HCT116 (cell line): ENCODE measurements around the gene DIP2C. TPM values are rescaled to one million over a fixed set of nuclear protein-coding genes. Genes with fewer than 3 reads are reported as not detected.

Source experiments
- ATAC-seq: fragments of 200-7000 bp; cut with Tn5 transposase; 2 replicates; pipeline ENCODE4 v1.9.1; 2020; ENCODE audit warnings: mild to moderate bottlenecking, moderate library complexity
- BruUV-seq: library from RNA; stranded (reverse); fragments of 400-500 nt; replicated peaks from 2 replicates; lab custom pipeline; 2021; lab: Mats Ljungman, UMichigan
- CTCF ChIA-PET: fragments of 300-600 bp; sonication (Branson Sonifier 250); formaldehyde crosslinking; loops from one replicate; lab custom pipeline; 2021; ENCODE audit warnings: antibody characterized with exemption; lab: Charles Lee
- POLR2A ChIA-PET: fragments of 300-600, 350-600 bp; sonication (Branson Sonifier 250); formaldehyde crosslinking; loops from one replicate; lab custom pipeline; 2021; ENCODE audit warnings: antibody characterized with exemption; lab: Charles Lee
- RAD21 ChIA-PET, 2 experiments: fragments of 300-600 bp; sonication (Branson Sonifier 250); formaldehyde crosslinking; loops; one replicate each; lab custom pipeline; 2023; ENCODE audit warnings: low total read pairs in 2 of 2; ENCODE audit not compliant: uncharacterized antibody in 2 of 2, unreplicated experiment in 2 of 2, low non-redundant PET in 1 of 2; lab: Charles Lee
- DNase-seq: peaks from one replicate; pipeline ENCODE4 v3.0.0-alpha.2; 2010; ENCODE audit warnings: low read depth, low spot score
- H2AFZ ChIP-seq: fragments of 200-600 bp; shearing (Covaris generic), sonication (generic); 2 replicates; pipeline ENCODE4 v1.6.1; 2017; ENCODE audit warnings: low read depth, mixed run types, mixed read lengths, antibody characterized with exemption, low read length; ENCODE audit not compliant: poor library complexity, severe bottlenecking
- H3K27ac ChIP-seq: 2 replicates; pipeline ENCODE4 v1.5.1; 2012; ENCODE audit warnings: low read depth, low read length
- H3K27me3 ChIP-seq: fragments of 200-600 bp; sonication (generic); 2 replicates; pipeline ENCODE4 v1.6.1; 2016; ENCODE audit warnings: mixed run types, low read length, mixed read lengths; ENCODE audit not compliant: insufficient read depth
- H3K36me3 ChIP-seq, 2 experiments: fragments of 200-500 bp in 1 of 2; fragments of 200-600 bp in 1 of 2; sonication (Bioruptor generic) in 1 of 2; sonication (generic) in 1 of 2; 2 replicates each; pipeline versions ENCODE4 v1.5.1 to v1.6.1; 2014 to 2016; ENCODE audit warnings: low read length in 2 of 2, inconsistent platforms in 1 of 2, mixed read lengths in 1 of 2, mixed run types in 1 of 2; ENCODE audit not compliant: insufficient read depth in 2 of 2, control insufficient read depth in 1 of 2
- H3K4me1 ChIP-seq, 2 experiments: fragments of 200-600 bp in 1 of 2; sonication (generic) in 1 of 2; 2 replicates each; pipeline versions ENCODE4 v1.5.1 to v1.6.1; 2012 to 2017; ENCODE audit warnings: low read length in 2 of 2, inconsistent platforms in 1 of 2, mild to moderate bottlenecking in 1 of 2, mixed read lengths in 1 of 2, mixed run types in 1 of 2, moderate library complexity in 1 of 2; ENCODE audit not compliant: insufficient read depth in 2 of 2, control insufficient read depth in 1 of 2
- H3K4me2 ChIP-seq: fragments of 200-600 bp; sonication (generic); 2 replicates; pipeline ENCODE4 v1.6.1; 2017; ENCODE audit warnings: mixed run types, low read length, mixed read lengths
- H3K4me3 ChIP-seq, 2 experiments: fragments of 200-600 bp in 1 of 2; sonication (generic) in 1 of 2; replicated peaks in 1 of 2; 2 replicates each; pipeline ENCODE4 v1.5.1; 2011 to 2016; ENCODE audit warnings: low read length in 2 of 2, control low read depth in 1 of 2, low read depth in 1 of 2, mild to moderate bottlenecking in 1 of 2, mixed read lengths in 1 of 2, mixed run types in 1 of 2
- H3K79me2 ChIP-seq: fragments of 200-600 bp; sonication (generic); 2 replicates; pipeline ENCODE4 v1.6.1; 2017; ENCODE audit warnings: mild to moderate bottlenecking, mixed run types, low read length, moderate library complexity, mixed read lengths; ENCODE audit not compliant: insufficient read depth
- H3K9ac ChIP-seq: fragments of 200-600 bp; sonication (generic); 2 replicates; pipeline ENCODE4 v1.6.1; 2016; ENCODE audit warnings: low read length, mixed read lengths
- H3K9me2 ChIP-seq: fragments of 200-600 bp; sonication (generic), shearing (Covaris generic); 2 replicates; pipeline ENCODE4 v1.6.1; 2017; ENCODE audit warnings: mixed run types, mild to moderate bottlenecking, moderate library complexity; ENCODE audit not compliant: insufficient read depth
- H3K9me3 ChIP-seq, 2 experiments: fragments of 200-500 bp in 1 of 2; fragments of 200-600 bp in 1 of 2; sonication (Bioruptor generic) in 1 of 2; sonication (generic) in 1 of 2; 2 replicates each; pipeline ENCODE4 v1.6.1; 2014 to 2017; ENCODE audit warnings: low read length in 2 of 2, mixed read lengths in 2 of 2, inconsistent platforms in 1 of 2, low read depth in 1 of 2, mild to moderate bottlenecking in 1 of 2, mixed run types in 1 of 2, moderate library complexity in 1 of 2; ENCODE audit not compliant: control insufficient read depth in 1 of 2, insufficient read depth in 1 of 2
- H4K20me1 ChIP-seq: fragments of 200-600 bp; sonication (generic), shearing (Covaris generic); 2 replicates; pipeline ENCODE4 v1.6.1; 2017; ENCODE audit warnings: mixed run types, mild to moderate bottlenecking, moderate library complexity; ENCODE audit not compliant: insufficient read depth
- CBX3 ChIP-seq: IDR thresholded peaks from 2 replicates; pipeline ENCODE4 v1.6.1; 2012; ENCODE audit warnings: low read depth
- CEBPB ChIP-seq: IDR thresholded peaks from 2 replicates; pipeline ENCODE4 v1.6.1; 2012; ENCODE audit warnings: low read depth
- CTCF ChIP-seq, 3 experiments: fragments of 200-600 bp in 1 of 3; sonication (generic) in 1 of 3; IDR thresholded peaks in 2 of 3; conservative IDR thresholded peaks in 1 of 3; 2 replicates each; pipeline ENCODE4 v1.5.1; 2012 to 2017; ENCODE audit warnings: low read depth in 2 of 3, low read length in 2 of 3, antibody characterized with exemption in 1 of 3, borderline replicate concordance in 1 of 3, control low read depth in 1 of 3, mild to moderate bottlenecking in 1 of 3, mixed read lengths in 1 of 3, mixed run types in 1 of 3, moderate library complexity in 1 of 3; ENCODE audit not compliant: insufficient read depth in 1 of 3
- EGR1 ChIP-seq: IDR thresholded peaks from 2 replicates; pipeline ENCODE4 v1.6.1; 2012; ENCODE audit warnings: low read depth
- EZH2 ChIP-seq: fragments of 200-600 bp; sonication (generic); IDR thresholded peaks from 2 replicates; pipeline ENCODE4 v1.6.1; 2017; ENCODE audit warnings: antibody characterized with exemption, mixed run types
- EZH2phosphoT487 ChIP-seq: fragments of 200-600 bp; IDR thresholded peaks from 2 replicates; pipeline ENCODE4 v1.6.1; 2018; ENCODE audit warnings: antibody characterized with exemption, borderline replicate concordance
- FOSL1 ChIP-seq: IDR thresholded peaks from 2 replicates; pipeline ENCODE4 v1.6.1; 2012; ENCODE audit warnings: low read depth
- SP1 ChIP-seq: IDR thresholded peaks from 2 replicates; pipeline ENCODE4 v1.6.1; 2012; ENCODE audit warnings: low read depth
- SRF ChIP-seq: IDR thresholded peaks from 2 replicates; pipeline ENCODE4 v1.6.1; 2012; ENCODE audit warnings: low read depth
- TCF7L2 ChIP-seq: IDR thresholded peaks from 2 replicates; pipeline ENCODE4 v1.7.0; 2011; ENCODE audit warnings: borderline replicate concordance, inconsistent platforms; ENCODE audit not compliant: insufficient read depth, insufficient read length; ENCODE audit errors: extremely low read depth
- ZFX ChIP-seq: fragments of 450-650 bp; IDR thresholded peaks from 2 replicates; pipeline ENCODE4 v1.6.1; 2017
- intact Hi-C: fragments of 100-400 bp; cut with micrococcal nuclease; formaldehyde crosslinking; loops from 2 replicates; pipeline ENCODE4 v1.10.0; 2022
- total RNA-seq: library from RNA; stranded (reverse); gene quantifications from one replicate; pipeline ENCODE4 v1.2.1, GENCODE V29; 2021; ENCODE audit not compliant: unreplicated experiment
- TF ChIP-seq, protein P1 (sequence below): IDR thresholded peaks from 2 replicates; pipeline ENCODE4 v1.6.1; 2012; ENCODE audit warnings: low read depth
- TF ChIP-seq, protein P2 (sequence below): IDR thresholded peaks from 2 replicates; pipeline ENCODE4 v1.6.1; 2012

DIP2C gene
- total RNA-seq, 1 experiment from 2014 or later: 15.4 TPM

GRCh38 chr10:680745-681144, 8.7 kb downstream of the DIP2C start:
- no peaks in the 10 kb centered on the region for H3K27me3 ChIP-seq
- no peak overlapping the region for H3K9ac ChIP-seq
- DNase-seq: no peak
- TF ChIP-seq, protein P1, sequence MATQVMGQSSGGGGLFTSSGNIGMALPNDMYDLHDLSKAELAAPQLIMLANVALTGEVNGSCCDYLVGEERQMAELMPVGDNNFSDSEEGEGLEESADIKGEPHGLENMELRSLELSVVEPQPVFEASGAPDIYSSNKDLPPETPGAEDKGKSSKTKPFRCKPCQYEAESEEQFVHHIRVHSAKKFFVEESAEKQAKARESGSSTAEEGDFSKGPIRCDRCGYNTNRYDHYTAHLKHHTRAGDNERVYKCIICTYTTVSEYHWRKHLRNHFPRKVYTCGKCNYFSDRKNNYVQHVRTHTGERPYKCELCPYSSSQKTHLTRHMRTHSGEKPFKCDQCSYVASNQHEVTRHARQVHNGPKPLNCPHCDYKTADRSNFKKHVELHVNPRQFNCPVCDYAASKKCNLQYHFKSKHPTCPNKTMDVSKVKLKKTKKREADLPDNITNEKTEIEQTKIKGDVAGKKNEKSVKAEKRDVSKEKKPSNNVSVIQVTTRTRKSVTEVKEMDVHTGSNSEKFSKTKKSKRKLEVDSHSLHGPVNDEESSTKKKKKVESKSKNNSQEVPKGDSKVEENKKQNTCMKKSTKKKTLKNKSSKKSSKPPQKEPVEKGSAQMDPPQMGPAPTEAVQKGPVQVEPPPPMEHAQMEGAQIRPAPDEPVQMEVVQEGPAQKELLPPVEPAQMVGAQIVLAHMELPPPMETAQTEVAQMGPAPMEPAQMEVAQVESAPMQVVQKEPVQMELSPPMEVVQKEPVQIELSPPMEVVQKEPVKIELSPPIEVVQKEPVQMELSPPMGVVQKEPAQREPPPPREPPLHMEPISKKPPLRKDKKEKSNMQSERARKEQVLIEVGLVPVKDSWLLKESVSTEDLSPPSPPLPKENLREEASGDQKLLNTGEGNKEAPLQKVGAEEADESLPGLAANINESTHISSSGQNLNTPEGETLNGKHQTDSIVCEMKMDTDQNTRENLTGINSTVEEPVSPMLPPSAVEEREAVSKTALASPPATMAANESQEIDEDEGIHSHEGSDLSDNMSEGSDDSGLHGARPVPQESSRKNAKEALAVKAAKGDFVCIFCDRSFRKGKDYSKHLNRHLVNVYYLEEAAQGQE: no peak
- TF ChIP-seq CTCF (IDR thresholded peaks at IDR 0.05 in 2 of 3, conservative IDR thresholded peaks at IDR 0.05 in 1 of 3; ENCODE audit: borderline replicate concordance in 1 of 3, insufficient read depth in 1 of 3, low read depth in 2 of 3, low read length in 2 of 3): no peak
- no peak for TF ChIP-seq EGR1
- no peak for TF ChIP-seq TCF7L2
- TF ChIP-seq CBX3: no peak
- no peak for TF ChIP-seq CEBPB
- no peak for TF ChIP-seq SP1
- no peak for TF ChIP-seq ZFX
- no peak for TF ChIP-seq EZH2phosphoT487
- no peak for TF ChIP-seq SRF
- TF ChIP-seq EZH2: no peak
- TF ChIP-seq, protein P2, sequence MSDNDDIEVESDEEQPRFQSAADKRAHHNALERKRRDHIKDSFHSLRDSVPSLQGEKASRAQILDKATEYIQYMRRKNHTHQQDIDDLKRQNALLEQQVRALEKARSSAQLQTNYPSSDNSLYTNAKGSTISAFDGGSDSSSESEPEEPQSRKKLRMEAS: no peak
- TF ChIP-seq FOSL1: no peak
- H3K36me3 ChIP-seq: no peaks in the 10 kb centered on the region
- RAD21 ChIA-PET: no interaction called here
- no peak overlapping the region for H3K4me2 ChIP-seq
- H3K27ac ChIP-seq: no peak overlapping the region
- ATAC-seq: no peak
- H3K4me1 ChIP-seq: peaks cover 0 to 8% of the 10 kb centered on the region in 2 experiments; a peak in 3 of 4 replicates
- POLR2A ChIA-PET: no interaction called here
- no peaks in the 10 kb centered on the region for H3K9me2 ChIP-seq
- no peaks in the 10 kb centered on the region for H4K20me1 ChIP-seq
- no peak overlapping the region for H3K4me3 ChIP-seq
- no TSS peak for BruUV-seq
- no peak overlapping the region for H2AFZ ChIP-seq
- CTCF ChIA-PET: no interaction called here
- intact Hi-C loops: no loop called here
- no peaks in the 10 kb centered on the region for H3K9me3 ChIP-seq
- H3K79me2 ChIP-seq: peaks cover 34% of the 10 kb centered on the region
